HepG2 (cell line): ENCODE data around the gene PMIS2. TPM values are rescaled to one million over a fixed set of nuclear protein-coding genes. Genes with fewer than 3 reads are reported as not detected.

Experiments used
- ELF3 ChIP-seq: IDR thresholded peaks from 2 replicates; pipeline ENCODE4 v1.6.1; 2016; ENCODE audit warnings: missing genetic modification reagents, missing compliant biosample characterization
- FOSL2 ChIP-seq: sonication (generic); formaldehyde crosslinking; IDR thresholded peaks from 2 replicates; pipeline ENCODE4 v1.4.0; 2020; ENCODE audit warnings: missing genetic modification reagents
- FOXK1 ChIP-seq: sonication (generic); formaldehyde crosslinking; IDR thresholded peaks from 2 replicates; pipeline ENCODE4 v1.4.0; 2020; ENCODE audit warnings: low read depth, missing genetic modification reagents, borderline replicate concordance
- GTF3A ChIP-seq: sonication (generic); formaldehyde crosslinking; conservative IDR thresholded peaks from 2 replicates; pipeline ENCODE4 v1.4.0; 2020; ENCODE audit warnings: mild to moderate bottlenecking, missing genetic modification reagents
- HNRNPL ChIP-seq: fragments of 200-400 bp; formaldehyde crosslinking; IDR thresholded peaks from 2 replicates; pipeline ENCODE4 v1.6.1; 2017; ENCODE audit warnings: mild to moderate bottlenecking, low read depth, low read length
- PRPF4 ChIP-seq: fragments of 200-400 bp; formaldehyde crosslinking; IDR thresholded peaks from 2 replicates; pipeline ENCODE4 v1.6.1; 2016; ENCODE audit warnings: low read length, low read depth; ENCODE audit not compliant: poor library complexity, severe bottlenecking
- REL ChIP-seq: sonication (generic); formaldehyde crosslinking; conservative IDR thresholded peaks from 2 replicates; pipeline ENCODE4 v1.8.0; 2022; ENCODE audit warnings: mild to moderate bottlenecking, missing genetic modification reagents, moderate library complexity
- RNF2 ChIP-seq: fragments of 450-650 bp; conservative IDR thresholded peaks from 2 replicates; pipeline ENCODE4 v1.6.1; 2016; ENCODE audit warnings: low read depth
- SIN3A ChIP-seq: IDR thresholded peaks from 2 replicates; pipeline ENCODE4 v1.6.1; 2011; ENCODE audit warnings: low read depth, mild to moderate bottlenecking, control low read depth, low read length, borderline replicate concordance
- SOX6 ChIP-seq, 2 experiments: fragments of 450-650 bp in 1 of 2; sonication (generic) in 1 of 2; formaldehyde crosslinking in 1 of 2; IDR thresholded peaks; 2 replicates each; pipeline versions ENCODE4 v1.4.0 to v1.6.1; 2017 to 2020; ENCODE audit warnings: antibody characterized with exemption in 1 of 2, mild to moderate bottlenecking in 1 of 2, missing genetic modification reagents in 1 of 2
- SP140L ChIP-seq: sonication (generic); formaldehyde crosslinking; IDR thresholded peaks from 2 replicates; pipeline ENCODE4 v1.4.0; 2020; ENCODE audit warnings: missing genetic modification reagents, borderline replicate concordance
- ZNF292 ChIP-seq: sonication (generic); formaldehyde crosslinking; IDR thresholded peaks from 2 replicates; pipeline ENCODE4 v1.8.1; 2022; ENCODE audit warnings: mild to moderate bottlenecking, low read depth, missing genetic modification reagents, borderline replicate concordance
- ZNF335 ChIP-seq: sonication (generic); formaldehyde crosslinking; IDR thresholded peaks from 2 replicates; pipeline ENCODE4 v1.4.0; 2020; ENCODE audit warnings: missing genetic modification reagents
- ZNF431 ChIP-seq: sonication (generic); formaldehyde crosslinking; IDR thresholded peaks from 2 replicates; pipeline ENCODE4 v1.9.0; 2022; ENCODE audit warnings: missing genetic modification reagents, low read depth, mild to moderate bottlenecking, borderline replicate concordance
- ZNF460 ChIP-seq: sonication (generic); formaldehyde crosslinking; IDR thresholded peaks from 2 replicates; pipeline ENCODE4 v1.5.1; 2020; ENCODE audit warnings: missing genetic modification reagents, mild to moderate bottlenecking, borderline replicate concordance
- ZNF543 ChIP-seq: sonication (generic); formaldehyde crosslinking; IDR thresholded peaks from 2 replicates; pipeline ENCODE4 v1.4.0; 2020; ENCODE audit warnings: mild to moderate bottlenecking, missing genetic modification reagents
- ZSCAN31 ChIP-seq: sonication (generic); formaldehyde crosslinking; IDR thresholded peaks from 2 replicates; pipeline ENCODE4 v1.5.0; 2020; ENCODE audit warnings: low read depth, mild to moderate bottlenecking, missing genetic modification reagents
- polyA plus RNA-seq, 8 experiments: library from polyadenylated mRNA; depleted of rRNA in 3 of 8; stranded (reverse) in 7 of 8; unstranded in 1 of 8; fragments of >200 nt; fragmentation: Illumina TruSeq in 4 of 8; extraction: Trizol in 4 of 8; gene quantifications; 2 replicates each; pipeline versions ENCODE4 v1.2.1 to v1.2.3, GENCODE V29; 2011 to 2016; ENCODE audit warnings: low read depth in 4 of 8, missing spikeins in 1 of 8, mixed read lengths in 1 of 8; ENCODE audit not compliant: insufficient read depth in 1 of 8
- total RNA-seq, 5 experiments: library from RNA; depleted of rRNA; stranded (reverse); fragments of >200 nt; fragmentation: Illumina TruSeq; extraction: Trizol; gene quantifications; 2 replicates each; pipeline ENCODE4 v1.2.3, GENCODE V29; 2016; ENCODE audit warnings: low read depth in 1 of 5
- TF ChIP-seq, protein P1 (sequence below): sonication (generic); formaldehyde crosslinking; IDR thresholded peaks from 2 replicates; pipeline ENCODE4 v1.5.0; 2020; ENCODE audit warnings: mild to moderate bottlenecking, missing genetic modification reagents
- TF ChIP-seq, protein P2 (sequence below): sonication (generic); formaldehyde crosslinking; conservative IDR thresholded peaks from 2 replicates; pipeline ENCODE4 v1.8.0; 2022; ENCODE audit warnings: low read depth, missing genetic modification reagents
- TF ChIP-seq, protein P3 (sequence below): sonication (generic); formaldehyde crosslinking; IDR thresholded peaks from 2 replicates; pipeline ENCODE4 v1.4.0; 2020; ENCODE audit warnings: missing genetic modification reagents

PMIS2 gene
- total and polyA plus RNA-seq, 2 of the 13 experiments (the other 11 are each of a cell fraction or from before 2014, with no cell fraction given), result not detected

DNA sequence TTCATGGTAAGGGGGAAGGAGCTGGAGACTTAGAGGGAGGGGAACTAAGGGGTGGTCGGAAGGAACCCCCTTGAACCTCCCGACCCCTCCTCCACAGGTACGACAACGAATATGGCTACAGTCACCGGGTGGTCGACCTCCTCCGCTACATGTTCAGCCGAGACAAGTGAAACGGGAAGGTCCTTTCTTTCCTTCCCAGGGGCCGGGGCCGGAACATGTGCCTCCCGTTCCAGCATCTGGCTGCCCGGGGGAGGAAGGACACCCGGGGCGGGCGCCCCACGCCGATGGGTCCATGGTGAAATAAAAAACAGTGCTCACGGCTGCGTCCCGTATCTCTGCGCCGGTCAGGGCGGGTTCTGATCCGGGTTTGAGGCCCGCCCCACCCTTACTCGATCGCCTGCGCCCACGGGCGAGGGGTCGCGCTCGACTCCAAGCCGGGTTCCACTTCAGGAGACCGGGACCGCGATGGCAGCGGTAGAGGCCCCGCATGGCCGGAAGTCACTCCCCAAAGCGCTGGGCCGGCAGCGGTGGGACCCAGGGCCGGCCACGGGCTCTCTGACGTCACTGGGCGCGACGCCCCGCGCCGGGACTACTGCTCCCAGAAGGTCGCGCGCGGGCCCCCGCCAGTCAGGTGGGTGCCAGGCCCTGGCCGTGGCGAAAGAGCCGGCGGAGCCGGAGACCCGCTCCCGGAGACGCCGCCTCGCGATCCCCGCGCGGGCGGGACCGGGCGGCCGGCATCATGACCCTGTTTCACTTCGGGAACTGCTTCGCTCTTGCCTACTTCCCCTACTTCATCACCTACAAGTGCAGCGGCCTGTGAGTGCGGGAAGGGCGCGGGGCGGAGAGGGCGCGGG is 40.7 kb upstream of the PMIS2 start, which contains the start of gene TMEM147 (continued):
- TF ChIP-seq, protein P1, sequence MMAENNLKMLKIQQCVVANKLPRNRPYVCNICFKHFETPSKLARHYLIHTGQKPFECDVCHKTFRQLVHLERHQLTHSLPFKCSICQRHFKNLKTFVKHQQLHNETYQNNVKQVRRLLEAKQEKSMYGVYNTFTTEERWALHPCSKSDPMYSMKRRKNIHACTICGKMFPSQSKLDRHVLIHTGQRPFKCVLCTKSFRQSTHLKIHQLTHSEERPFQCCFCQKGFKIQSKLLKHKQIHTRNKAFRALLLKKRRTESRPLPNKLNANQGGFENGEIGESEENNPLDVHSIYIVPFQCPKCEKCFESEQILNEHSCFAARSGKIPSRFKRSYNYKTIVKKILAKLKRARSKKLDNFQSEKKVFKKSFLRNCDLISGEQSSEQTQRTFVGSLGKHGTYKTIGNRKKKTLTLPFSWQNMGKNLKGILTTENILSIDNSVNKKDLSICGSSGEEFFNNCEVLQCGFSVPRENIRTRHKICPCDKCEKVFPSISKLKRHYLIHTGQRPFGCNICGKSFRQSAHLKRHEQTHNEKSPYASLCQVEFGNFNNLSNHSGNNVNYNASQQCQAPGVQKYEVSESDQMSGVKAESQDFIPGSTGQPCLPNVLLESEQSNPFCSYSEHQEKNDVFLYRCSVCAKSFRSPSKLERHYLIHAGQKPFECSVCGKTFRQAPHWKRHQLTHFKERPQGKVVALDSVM (CRISPR knock-in tag), result peak; percentile 73; the same call in 1 of the 2 replicates
- TF ChIP-seq FOSL2, result peak; percentile 34; the same call in 1 of the 2 replicates
- peak; percentile 58; the same call in 1 of the 2 replicates for TF ChIP-seq ZNF335
- peak; percentile 52 for TF ChIP-seq ELF3 (CRISPR knock-in tag)
- TF ChIP-seq GTF3A (CRISPR knock-in tag), result no peak
- TF ChIP-seq FOXK1 (CRISPR knock-in tag), result peak; percentile 62
- peak; percentile 72 for TF ChIP-seq SIN3A
- TF ChIP-seq ZNF460 (CRISPR knock-in tag), result no peak
- no peak for TF ChIP-seq RNF2
- TF ChIP-seq, protein P2, sequence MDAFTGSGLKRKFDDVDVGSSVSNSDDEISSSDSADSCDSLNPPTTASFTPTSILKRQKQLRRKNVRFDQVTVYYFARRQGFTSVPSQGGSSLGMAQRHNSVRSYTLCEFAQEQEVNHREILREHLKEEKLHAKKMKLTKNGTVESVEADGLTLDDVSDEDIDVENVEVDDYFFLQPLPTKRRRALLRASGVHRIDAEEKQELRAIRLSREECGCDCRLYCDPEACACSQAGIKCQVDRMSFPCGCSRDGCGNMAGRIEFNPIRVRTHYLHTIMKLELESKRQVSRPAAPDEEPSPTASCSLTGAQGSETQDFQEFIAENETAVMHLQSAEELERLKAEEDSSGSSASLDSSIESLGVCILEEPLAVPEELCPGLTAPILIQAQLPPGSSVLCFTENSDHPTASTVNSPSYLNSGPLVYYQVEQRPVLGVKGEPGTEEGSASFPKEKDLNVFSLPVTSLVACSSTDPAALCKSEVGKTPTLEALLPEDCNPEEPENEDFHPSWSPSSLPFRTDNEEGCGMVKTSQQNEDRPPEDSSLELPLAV (CRISPR knock-in tag), result no peak
- TF ChIP-seq REL (CRISPR knock-in tag), result no peak
- no peak for TF ChIP-seq PRPF4
- TF ChIP-seq ZNF543 (CRISPR knock-in tag), result no peak
- TF ChIP-seq SOX6 (IDR thresholded peaks at IDR 0.05), result no peak
- TF ChIP-seq SOX6 (CRISPR knock-in tag; IDR thresholded peaks at IDR 0.05), result peak; percentile 53
- no peak for TF ChIP-seq HNRNPL
- no peak for TF ChIP-seq ZNF431
- TF ChIP-seq SP140L (CRISPR knock-in tag), result no peak
- no peak for TF ChIP-seq ZNF292 (CRISPR knock-in tag)
- TF ChIP-seq ZSCAN31, result peak; percentile 81; the same call in 1 of the 2 replicates
- TF ChIP-seq, protein P3, sequence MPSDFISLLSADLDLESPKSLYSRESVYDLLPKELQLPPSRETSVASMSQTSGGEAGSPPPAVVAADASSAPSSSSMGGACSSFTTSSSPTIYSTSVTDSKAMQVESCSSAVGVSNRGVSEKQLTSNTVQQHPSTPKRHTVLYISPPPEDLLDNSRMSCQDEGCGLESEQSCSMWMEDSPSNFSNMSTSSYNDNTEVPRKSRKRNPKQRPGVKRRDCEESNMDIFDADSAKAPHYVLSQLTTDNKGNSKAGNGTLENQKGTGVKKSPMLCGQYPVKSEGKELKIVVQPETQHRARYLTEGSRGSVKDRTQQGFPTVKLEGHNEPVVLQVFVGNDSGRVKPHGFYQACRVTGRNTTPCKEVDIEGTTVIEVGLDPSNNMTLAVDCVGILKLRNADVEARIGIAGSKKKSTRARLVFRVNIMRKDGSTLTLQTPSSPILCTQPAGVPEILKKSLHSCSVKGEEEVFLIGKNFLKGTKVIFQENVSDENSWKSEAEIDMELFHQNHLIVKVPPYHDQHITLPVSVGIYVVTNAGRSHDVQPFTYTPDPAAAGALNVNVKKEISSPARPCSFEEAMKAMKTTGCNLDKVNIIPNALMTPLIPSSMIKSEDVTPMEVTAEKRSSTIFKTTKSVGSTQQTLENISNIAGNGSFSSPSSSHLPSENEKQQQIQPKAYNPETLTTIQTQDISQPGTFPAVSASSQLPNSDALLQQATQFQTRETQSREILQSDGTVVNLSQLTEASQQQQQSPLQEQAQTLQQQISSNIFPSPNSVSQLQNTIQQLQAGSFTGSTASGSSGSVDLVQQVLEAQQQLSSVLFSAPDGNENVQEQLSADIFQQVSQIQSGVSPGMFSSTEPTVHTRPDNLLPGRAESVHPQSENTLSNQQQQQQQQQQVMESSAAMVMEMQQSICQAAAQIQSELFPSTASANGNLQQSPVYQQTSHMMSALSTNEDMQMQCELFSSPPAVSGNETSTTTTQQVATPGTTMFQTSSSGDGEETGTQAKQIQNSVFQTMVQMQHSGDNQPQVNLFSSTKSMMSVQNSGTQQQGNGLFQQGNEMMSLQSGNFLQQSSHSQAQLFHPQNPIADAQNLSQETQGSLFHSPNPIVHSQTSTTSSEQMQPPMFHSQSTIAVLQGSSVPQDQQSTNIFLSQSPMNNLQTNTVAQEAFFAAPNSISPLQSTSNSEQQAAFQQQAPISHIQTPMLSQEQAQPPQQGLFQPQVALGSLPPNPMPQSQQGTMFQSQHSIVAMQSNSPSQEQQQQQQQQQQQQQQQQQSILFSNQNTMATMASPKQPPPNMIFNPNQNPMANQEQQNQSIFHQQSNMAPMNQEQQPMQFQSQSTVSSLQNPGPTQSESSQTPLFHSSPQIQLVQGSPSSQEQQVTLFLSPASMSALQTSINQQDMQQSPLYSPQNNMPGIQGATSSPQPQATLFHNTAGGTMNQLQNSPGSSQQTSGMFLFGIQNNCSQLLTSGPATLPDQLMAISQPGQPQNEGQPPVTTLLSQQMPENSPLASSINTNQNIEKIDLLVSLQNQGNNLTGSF (CRISPR knock-in tag), result 0 out of 2 replicates have a peak, but pooled peaks have one; percentile 21
